Omental fat pad (tissue), 4 donors: Measurements from ENCODE around the gene SUPT3H. TPM values are rescaled to one million over a fixed set of nuclear protein-coding genes. Genes with fewer than 3 reads are reported as not detected.
"Not testable (repeated sequence)": the region's sequence is repeated elsewhere in the genome, so short reads cannot be mapped to it uniquely, and the experiment has no call there.

Experiments used
- ATAC-seq: fragments of 150-250 bp; one replicate; pipeline ENCODE4 v1.9.1; 2016; ENCODE audit warnings: mild to moderate bottlenecking, moderate library complexity; ENCODE audit not compliant: low FRiP score
- DNase-seq: peaks from one replicate; pipeline ENCODE4 v3.0.0-alpha.2; 2019; ENCODE audit warnings: low spot score
- total RNA-seq, 4 donors: library from RNA; depleted of rRNA; stranded (reverse); fragments of >200 nt; gene quantifications; one replicate each; pipeline ENCODE4 v1.1.0, GENCODE V29; 2016
- TF ChIP-seq, protein P1 (sequence below), 3 donors: fragments of 450-650 bp; IDR thresholded peaks; one replicate each; pipeline ENCODE4 v1.5.1; 2016 to 2017; ENCODE audit warnings: antibody characterized with exemption in 3 of 3, mild to moderate bottlenecking in 3 of 3, moderate library complexity in 2 of 3

SUPT3H gene
- total RNA-seq, 4 donors from 2014 or later = 2.2 to 8.4 (median 5.2) TPM

GRCh38 chr6:45184937-45185336, 192.8 kb downstream of the SUPT3H start:
- TF ChIP-seq, protein P1, sequence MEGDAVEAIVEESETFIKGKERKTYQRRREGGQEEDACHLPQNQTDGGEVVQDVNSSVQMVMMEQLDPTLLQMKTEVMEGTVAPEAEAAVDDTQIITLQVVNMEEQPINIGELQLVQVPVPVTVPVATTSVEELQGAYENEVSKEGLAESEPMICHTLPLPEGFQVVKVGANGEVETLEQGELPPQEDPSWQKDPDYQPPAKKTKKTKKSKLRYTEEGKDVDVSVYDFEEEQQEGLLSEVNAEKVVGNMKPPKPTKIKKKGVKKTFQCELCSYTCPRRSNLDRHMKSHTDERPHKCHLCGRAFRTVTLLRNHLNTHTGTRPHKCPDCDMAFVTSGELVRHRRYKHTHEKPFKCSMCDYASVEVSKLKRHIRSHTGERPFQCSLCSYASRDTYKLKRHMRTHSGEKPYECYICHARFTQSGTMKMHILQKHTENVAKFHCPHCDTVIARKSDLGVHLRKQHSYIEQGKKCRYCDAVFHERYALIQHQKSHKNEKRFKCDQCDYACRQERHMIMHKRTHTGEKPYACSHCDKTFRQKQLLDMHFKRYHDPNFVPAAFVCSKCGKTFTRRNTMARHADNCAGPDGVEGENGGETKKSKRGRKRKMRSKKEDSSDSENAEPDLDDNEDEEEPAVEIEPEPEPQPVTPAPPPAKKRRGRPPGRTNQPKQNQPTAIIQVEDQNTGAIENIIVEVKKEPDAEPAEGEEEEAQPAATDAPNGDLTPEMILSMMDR (IDR thresholded peaks at IDR 0.05) = no peak
- ATAC-seq = no peak
- no peak for DNase-seq

DNA sequence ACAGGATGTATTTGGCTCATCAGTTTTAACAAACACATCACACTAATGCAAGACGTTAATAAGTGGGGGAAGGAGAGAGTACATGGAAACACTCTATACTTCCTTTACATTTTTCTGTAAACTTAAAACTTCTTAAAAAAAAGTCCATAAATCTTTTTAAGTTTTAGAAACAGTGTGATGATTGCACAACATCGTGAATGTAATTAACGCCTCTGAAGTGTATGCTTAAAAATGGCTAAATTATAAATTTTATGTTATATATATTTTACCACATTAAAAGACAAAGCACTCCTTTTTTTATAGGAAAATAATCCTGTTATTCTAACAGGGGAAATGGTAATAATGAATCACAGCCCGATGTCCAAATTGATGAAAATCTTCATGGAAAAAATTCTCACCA, 193.7 kb downstream of the SUPT3H start:
- TF ChIP-seq, protein P1 (IDR thresholded peaks at IDR 0.05) = no peak
- ATAC-seq (no peak), DNase-seq (no peak)

- not testable (repeated sequence) for DNase-seq, ATAC-seq
Measured at GRCh38 chr6:45176373-45176772, 201.4 kb downstream of the SUPT3H start.

- ATAC-seq = no peak
- TF ChIP-seq, protein P1 (IDR thresholded peaks at IDR 0.05) = no peak
- no peak for DNase-seq
Measured at GRCh38 chr6:45175272-45175671, 202.5 kb downstream of the SUPT3H start.

- no peak for ATAC-seq
Measured at GRCh38 chr6:45174045-45174444, 203.7 kb downstream of the SUPT3H start.

GRCh38 chr6:45171380-45171779, 206.4 kb downstream of the SUPT3H start:
- no peak for DNase-seq
- TF ChIP-seq, protein P1 (IDR thresholded peaks at IDR 0.05) = no peak
- ATAC-seq = no peak

More at GRCh38 chr6:45174045-45174444, 203.7 kb downstream of the SUPT3H start:
- DNase-seq = no peak
- TF ChIP-seq, protein P1 (IDR thresholded peaks at IDR 0.05) = no peak

DNA sequence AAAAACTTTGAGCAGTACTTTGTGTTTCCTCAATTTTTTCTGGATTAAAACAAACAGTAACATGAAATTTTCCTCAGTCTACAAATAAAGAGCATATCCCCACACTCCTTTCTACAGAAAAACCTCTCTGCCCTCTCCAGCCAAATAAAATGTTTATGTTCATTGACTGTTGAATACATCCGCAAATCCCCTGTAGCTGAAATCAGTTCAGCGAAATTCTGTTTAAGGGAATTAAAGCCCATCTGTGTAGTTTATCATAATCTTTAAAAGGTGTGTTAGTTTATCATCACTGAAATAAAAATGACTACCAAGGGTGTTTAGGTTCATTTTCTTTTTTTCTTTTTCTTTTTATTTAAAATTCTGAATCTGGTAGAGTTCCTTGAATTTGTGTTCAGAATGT, 207.4 kb downstream of the SUPT3H start:
- no peak for DNase-seq
- TF ChIP-seq, protein P1 (IDR thresholded peaks at IDR 0.05) = no peak
- no peak for ATAC-seq

GRCh38 chr6:45169815-45170214, 207.9 kb downstream of the SUPT3H start:
- TF ChIP-seq, protein P1 (IDR thresholded peaks at IDR 0.05) = no peak
- ATAC-seq (no peak), DNase-seq (no peak)
